Left renal cortex interstitium (tissue), 4 donors: Measurements from ENCODE around the gene MIAT. TPM values are rescaled to one million over a fixed set of nuclear protein-coding genes. Genes with fewer than 3 reads are reported as not detected.
"Not testable (repeated sequence)": the region's sequence is repeated elsewhere in the genome, so short reads cannot be mapped to it uniquely, and the experiment has no call there.

Experiments
- DNase-seq, 4 donors: peaks; one replicate each; pipeline ENCODE4 v3.0.0-alpha.2; 2013; ENCODE audit warnings: low read depth in 4 of 4, low spot score in 2 of 4, missing footprints in 1 of 4
- polyA plus RNA-seq, 4 donors: library from polyadenylated mRNA; unstranded; fragments of 120-200 nt; gene quantifications; one replicate each; pipeline ENCODE4 v1.2.1, GENCODE V29; 2013; ENCODE audit not compliant: insufficient read length in 4 of 4

The MIAT gene
- polyA plus RNA-seq, 4 donors = 0.14 to 0.69 (median 0.45) TPM

DNA sequence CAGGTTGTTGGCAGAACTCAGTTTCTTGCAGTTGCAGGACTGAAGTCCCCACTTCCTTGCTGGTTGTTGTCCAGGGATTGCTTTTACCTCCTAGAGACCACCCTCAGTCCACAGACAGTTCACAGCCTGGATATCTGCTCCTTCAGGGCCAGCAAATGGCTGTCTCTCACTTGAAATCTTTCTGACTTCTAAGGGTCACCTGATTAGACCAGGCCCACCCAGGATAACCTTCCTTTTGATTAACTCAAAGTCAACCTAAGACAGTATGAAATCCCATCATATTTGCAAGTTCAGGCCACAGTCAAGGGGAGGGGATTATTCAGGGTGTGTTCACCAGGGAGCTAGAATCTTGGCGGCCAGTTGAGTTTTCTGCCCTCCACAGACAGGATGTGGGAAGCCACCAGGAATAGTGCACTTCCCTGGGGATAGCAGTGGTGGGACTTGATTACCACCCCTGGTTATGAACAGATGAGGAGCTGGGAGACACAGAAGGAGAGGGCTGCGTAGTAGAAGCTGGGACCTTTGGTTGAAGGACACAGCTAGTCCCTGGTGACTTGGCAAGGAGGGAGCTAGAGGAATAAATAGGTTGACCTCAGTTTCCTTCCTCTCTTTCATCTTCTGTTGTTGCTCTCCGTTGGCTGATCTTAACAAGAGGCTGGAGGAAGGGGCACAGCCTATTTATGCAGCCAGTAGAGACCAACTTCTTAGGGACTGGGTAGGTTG is 33.4 kb downstream of the MIAT start:
- no peak for DNase-seq

DNA sequence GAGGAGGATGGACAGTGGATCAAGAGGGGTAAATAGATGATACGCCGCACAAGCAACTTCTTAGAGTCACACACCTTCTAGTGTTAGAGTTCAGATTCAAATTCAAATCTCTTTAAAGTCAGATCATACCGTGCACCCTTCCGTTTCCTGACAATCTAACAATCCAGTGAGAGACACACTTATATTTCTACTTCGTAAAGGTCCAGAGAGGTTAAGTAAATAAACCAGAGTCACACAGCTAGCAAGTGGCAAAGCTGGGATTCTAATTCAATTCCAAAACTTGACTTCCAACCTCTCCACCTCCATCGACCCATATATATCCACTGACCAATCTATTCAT is 34.0 kb downstream of the MIAT start:
- DNase-seq = no peak

DNA sequence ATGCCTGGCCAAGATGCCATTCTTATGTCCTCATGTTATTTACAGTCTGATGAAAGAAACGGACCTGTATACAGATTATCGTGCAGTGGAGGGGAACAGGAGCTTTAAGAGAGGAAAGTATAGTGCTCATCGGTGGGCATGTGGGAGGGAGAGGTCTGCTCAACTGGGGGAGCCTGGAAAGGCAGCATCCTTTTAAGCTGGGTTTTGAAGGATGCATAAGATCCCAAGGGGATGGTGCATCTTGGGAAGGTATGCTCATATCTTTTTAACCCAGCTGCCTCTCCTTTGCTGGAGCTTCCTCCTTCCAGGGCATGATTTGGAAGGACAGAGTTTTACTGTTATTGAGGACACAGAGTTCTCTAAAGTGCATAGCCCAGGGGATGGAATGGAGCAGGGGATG is 34.8 kb downstream of the MIAT start:
- no peak for DNase-seq

DNA sequence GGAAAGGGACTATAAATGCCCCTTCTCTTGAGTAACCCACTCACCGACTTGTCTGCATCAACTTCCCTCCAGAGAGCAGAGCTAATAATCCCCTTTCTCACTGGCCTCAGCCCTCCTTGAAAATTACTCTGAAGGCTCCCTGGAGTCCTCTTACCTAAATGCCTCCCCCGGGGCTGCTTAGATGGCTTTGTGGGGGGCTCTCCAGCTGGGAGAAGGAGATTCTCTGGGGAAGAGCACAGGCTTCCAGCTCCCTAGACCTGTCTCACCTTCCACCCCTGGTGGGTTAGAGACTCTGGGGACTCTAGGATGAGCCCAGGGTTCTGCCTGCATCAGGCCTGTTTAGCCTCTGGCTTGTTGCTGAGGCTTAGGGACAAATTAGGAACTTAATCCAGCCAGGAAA is 39.8 kb downstream of the MIAT start:
- no peak for DNase-seq

DNA sequence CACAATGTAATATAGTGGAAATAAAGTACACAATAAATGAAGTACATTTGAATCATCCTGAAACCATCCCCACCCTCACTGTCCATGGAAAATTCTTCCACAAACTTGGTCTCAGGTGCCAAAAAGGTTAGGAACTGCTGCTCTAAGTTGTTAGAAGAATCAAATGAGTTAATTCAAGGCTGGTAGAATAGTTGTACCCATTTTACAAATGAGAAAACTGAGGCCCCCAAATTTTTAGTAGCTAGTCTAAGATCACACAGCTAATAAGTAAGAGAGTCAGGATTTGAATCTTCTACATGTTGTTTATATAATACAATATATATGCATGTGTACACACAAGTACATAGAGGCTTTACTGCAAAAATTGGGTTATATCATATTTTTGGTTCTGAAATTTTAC is 43.1 kb downstream of the MIAT start:
- DNase-seq = no peak

DNA sequence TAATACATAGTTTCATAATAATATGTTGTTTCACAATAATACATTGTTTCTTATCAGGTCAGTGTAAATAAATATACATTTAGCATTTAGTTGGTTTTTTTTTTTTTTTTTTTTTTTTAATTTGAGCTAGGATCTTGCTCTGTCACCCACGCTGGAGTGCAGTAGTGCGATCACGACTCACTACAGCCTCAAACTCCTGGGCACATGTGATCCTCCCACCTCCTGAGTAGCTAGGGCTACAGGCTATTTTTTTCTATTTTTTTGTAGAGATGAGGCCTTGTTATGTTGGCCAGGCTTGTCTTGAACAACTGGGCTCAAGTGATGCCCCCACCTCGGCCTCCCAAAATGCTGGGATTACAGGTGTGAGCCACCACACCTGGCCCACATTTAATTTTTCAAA is 43.5 kb downstream of the MIAT start:
- no peak for DNase-seq

DNA sequence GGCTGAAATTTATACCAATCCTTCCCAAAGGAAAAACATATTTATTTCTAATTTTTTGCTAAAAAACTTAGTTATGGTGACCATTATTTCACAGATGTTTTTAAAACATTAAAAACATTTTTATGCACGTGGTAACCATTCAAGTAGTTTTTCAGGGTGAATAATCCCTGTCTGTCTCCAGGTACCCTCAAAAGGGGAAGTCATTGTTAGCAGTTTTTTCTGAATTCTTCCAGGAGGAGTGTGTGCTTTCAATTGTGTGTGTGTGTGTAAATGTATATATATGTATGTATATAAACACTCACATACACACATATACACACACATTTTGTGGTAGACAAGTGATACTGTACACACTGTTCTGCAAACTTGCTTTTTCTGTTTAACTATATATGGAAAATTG is 43.9 kb downstream of the MIAT start:
- DNase-seq = no peak

DNA sequence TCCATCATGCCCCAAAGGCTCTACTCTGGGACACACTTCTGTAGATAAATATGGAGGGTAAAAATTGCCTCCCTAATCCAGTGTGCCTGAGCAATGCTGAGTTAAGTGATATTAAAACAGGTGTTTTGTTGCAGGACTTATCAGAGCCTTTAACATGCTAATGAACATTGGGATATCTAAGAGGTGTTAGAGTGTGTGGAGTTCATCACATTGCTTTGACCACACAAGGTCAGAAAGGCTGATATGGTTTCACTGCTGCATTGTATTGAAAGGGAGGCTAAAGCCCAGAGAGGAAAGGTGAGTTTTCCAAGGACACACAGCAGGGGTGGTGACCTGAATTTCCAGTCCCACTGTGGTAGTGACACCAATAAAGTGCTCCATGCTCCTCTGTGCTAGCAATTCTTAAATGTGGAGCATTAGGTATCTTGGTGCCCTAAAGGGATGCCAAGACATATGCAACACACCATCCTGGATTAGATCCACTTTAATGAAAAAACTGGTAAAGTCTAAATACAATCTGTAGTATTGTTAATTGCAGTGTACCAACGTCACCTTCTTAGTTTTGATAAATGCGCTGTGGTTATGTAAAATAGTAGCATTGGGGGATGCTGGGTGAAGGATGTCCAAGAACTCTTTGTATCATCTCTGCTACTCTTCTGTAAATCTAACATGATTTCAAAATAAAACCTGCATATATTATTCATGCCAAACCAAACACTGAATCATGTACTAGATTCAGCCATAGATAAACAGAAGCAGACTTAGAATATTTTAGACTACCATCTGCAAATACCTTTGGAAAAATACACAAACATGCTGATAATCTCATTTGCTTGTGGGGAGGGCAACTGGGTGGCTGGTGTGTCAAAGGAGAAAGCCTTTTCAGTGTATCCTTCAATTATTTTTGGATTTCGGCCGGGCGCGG is 45.8 kb downstream of the MIAT start:
- no peak for DNase-seq

DNA sequence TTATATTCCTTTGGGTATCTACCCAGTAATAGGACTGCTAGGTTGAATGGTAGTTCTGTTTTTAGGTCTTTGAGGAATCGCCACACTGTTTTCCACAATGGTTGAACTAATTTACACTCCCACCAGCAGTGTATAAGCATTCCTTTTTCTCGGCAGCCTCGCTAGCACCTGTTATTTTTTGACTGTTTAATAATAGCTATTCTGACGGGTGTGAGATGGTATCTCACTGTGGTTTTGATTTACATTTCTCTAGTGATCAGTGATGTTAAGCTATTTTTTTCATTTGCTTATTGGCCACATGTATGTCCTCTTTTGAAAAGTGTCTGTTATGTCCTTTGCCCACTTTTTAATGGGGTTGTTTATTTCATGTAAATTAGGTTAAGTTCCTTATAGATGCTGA is 48.0 kb downstream of the MIAT start:
- DNase-seq = not testable (repeated sequence)

DNA sequence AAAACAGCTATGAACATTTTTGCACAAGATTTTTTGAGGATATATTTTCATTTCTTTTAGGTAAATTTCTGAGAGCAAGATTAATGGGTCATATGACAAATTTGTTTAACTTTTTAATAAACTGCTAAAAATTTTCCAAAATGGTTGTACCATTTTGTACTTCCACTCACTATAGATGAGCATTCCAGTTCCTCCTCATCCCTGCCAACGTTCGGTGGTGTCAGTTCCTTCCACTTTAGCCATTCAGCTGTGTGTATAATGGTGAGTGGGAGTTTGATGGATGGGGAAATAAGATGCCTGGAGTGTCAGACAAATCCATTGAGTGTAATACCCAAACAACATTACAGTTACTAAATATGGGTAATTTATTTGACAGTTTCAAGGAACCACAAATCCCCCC is 49.7 kb downstream of the MIAT start:
- no peak for DNase-seq

DNA sequence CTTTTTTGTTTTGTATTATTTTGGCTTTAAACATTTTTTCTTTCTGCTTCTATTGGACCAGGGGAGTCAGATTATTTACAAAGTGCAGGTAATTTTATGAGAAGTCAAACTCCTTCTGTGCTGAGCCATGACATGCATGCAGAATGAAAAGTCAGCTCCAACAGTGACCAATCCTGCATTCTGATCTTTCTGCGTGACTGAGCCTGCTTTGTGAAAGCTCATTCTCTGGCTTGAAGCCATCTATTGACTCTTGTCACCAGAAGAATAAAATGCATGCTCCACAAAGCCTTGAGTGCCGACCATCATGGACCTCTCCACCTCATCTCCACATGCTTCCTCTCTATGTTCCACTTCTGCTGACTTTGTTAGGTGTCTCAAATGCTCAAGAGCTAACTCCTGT is 50.2 kb downstream of the MIAT start:
- no peak for DNase-seq

DNA sequence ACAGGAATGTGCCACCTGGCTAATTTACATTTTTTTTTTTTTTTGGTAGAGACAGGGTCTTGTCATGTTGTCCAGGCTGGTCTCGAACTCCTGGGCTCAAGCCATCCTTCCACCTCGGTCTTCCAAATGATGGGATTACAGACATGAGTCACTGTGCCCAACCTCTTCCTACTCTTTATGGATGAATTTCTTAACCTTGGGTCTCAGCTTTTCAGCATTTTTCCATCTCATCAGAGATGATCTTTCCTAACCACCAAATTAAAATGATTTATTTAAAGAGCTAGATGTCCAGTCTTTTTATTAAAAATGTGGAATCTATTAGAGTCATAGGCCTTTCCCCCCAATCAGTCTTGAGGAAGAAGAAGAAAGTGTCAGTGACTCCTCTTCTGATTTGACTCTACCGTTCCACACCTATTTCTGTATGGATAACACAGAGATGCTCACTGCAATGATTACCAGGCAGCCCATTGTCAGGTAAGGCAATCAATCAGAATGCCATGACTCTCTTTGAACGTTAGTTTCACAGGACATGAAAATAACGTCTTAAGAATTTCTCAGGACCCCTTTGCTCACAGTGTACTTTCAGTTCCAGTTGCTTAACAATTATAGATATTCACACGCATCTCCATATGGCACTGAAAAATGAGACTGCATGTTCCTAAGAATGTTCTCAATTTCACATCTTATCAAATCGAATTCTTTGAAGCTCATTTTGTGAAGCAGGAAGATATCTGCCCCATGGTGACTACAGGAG is 51.0 kb downstream of the MIAT start:
- no peak for DNase-seq

DNA sequence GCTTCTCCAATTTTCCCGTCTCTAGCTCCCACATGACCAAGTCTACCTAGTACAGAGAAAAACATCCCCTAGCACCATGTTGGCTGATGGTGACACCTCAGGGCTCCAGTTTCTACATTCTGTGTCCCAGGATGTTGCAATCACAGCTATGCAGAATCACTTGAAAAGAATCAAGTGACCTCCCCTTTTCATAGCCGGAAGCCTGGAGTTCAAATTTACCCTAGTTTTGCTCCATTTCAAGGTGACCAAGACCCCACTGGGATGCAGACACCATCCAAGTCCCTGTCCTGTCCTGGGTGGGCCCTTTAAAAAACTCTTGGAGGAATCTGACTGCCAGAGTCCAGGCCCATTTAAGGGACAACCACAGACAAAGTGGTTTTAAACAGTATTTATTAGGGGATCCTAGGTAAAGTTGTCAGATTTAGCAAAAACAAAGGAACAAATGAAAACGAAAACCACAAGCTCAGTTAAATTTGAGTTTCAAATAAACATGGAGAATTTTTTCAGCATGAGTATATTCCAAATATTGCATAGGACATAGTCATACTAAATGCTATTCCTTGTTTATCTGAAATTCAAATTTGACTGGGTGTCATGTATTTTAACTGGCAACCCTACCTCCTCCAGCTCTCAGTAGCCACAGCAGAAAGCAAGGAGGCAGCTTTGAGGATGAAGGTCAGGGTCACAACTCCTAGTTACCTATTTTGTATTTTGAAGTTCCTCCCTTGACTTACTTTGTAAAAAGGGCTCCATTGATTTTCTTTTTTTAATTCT is 52.4 kb downstream of the MIAT start:
- no peak for DNase-seq

DNA sequence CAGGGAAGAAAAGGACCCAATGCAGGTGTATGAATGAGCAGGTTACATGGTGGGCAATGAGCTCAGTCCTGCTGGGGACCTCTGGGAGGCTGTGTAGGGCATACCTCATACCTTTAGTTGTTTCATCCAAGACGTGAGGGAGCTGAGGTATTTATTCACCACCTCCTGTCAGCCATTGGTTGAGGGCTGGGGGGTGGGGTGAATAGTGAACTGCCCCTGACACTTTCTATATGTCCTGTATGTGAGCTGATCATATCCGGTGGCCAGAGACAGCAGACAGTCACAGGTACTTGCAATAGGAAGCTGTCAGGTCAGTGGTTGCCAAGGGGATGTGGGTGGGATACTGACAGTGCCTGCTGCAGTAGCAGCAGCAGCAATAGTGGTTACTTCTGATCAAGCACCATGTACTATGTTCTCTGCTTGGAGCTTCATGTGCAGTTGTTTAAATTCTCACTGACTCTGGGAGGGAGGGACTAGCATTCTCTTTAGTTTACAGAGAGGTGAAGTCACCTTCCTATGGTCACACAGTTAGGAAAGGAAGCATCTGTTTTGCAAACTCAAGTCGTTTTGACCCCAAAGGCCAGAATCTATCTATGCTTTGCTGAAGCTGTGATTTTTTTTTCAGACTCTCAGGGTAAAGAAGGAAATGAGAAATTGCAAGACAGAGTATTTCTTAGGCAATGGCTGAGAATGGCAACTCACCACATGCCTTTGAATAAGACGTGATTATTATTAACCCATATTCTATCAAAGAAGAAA is 54.0 kb downstream of the MIAT start:
- DNase-seq = no peak

DNA sequence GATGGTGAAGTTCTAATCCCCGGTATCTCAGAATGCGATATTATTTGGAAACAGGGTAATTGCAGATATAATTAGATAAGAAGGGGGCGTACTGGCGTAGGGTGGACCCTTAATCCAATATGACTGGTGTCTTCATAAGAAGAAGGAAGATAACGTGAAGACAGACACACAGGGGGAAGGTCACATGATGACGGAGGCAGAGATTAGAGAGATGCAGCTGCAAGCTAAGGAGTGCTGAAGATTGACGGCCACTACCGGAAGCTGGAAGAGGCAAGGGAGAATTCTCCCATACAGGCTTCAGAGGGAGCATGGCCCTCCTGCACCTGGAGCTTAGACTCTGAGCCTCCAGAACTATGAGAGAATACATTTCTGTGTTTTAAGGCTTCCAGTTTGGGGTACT is 54.8 kb downstream of the MIAT start:
- DNase-seq = no peak

DNA sequence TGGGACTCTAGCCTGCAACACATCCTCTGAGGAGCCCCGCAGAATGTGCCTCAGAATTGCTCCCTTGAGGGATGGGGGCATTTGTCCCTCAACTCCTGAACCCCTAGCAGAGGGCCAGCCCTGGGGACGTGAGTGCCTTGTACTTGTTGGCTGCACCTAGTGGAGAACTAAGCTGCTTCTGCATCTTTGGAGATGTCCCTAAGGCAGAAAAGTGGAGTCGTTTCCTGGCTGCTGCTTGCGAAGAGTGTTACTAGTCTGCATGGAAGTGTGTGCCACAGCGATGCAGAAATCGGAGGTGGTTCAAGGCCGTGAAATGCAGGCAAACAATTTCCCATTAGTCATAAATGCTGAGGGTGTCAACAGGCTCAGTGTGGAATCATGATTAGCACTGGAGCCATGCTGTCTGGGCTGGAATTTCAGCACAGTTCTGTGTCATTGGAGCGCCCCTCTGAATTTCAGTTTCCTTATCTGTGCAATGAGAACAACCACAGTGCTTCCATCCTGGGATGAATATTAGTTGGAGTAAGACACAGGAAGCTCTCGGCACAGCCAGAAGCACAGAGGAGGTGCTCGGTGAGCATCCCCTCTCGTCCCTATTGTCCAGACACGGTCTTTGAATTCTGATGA is 56.5 kb downstream of the MIAT start:
- no peak for DNase-seq

DNA sequence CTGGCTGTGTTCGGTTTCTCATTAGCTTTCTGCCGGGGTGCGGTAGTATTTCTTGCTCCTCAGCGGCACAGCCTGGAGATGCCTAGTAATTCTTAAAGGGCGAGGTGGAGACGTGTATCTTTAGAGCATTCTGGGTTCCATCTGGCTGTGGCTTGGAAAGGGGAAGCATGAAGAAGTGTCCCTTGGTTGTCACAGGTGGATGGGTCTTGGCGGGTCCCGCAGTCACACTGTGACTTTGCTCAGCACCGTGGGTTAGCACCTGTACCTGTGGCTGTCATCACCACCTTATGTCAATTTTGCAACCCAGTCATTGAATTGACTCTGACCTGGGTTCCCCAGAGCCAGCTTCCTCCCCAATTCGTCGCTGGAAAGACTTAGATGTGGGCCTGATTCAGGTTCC is 57.6 kb downstream of the MIAT start:
- DNase-seq = no peak

DNA sequence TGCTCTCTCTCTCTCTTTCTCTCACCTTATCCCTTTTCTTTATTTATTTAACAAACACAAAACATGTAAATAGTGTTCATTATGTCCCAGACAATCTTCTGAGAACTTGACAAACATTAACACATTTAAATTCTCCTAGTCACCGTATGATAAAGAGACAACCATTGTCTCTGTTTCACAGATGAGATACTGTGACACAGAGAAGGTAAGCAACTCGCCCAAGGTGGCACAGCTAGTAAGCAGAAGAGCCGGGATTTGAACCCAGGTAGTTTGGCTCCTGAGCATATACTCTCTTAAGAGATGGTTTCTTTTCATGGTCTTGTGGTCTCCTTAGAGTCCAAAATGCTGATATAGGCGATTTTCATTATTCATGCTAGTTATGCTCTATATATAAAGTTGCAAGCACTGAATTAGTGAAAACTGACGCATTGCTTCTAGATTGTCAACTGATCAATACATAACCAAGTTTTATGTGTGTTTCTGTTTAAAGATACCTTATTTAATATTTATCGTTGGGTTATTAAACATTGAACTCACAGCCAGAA is 58.1 kb downstream of the MIAT start:
- no peak for DNase-seq

DNA sequence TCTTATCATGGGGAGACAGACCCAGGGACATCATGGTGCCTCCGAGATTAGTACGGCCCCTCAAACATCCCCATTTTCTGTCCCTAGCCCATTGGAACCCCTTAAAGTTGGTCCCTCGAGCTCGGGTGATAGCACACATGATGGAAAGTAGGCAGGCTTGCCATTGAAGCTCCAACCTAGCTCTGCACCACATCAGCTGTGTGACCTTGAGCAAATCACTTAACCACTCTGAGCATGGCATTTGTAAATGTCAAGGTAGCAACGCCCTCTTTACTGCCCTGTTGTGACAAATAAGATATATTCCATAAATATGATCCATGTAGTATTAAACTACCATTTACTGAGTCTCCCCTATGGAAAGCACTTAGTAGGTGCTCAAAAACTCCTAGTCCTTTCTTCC is 61.1 kb downstream of the MIAT start:
- no peak for DNase-seq
